GM12878 (cell line): ENCODE data around the gene RHBDD1.

Experiments
- BCL11A ChIP-seq: IDR thresholded peaks from 2 replicates; pipeline ENCODE4 v1.6.1; 2011; ENCODE audit warnings: low read depth, low read length
- CREM ChIP-seq: IDR thresholded peaks from 2 replicates; pipeline ENCODE4 v1.6.1; 2014; ENCODE audit warnings: antibody characterized with exemption, low read depth
- CTCF ChIP-seq, 3 experiments: IDR thresholded peaks in 2 of 3; conservative IDR thresholded peaks in 1 of 3; 2 replicates each; pipeline ENCODE4 v1.5.1; 2011; ENCODE audit warnings: low read depth in 3 of 3, low read length in 3 of 3, mild to moderate bottlenecking in 3 of 3, control low read depth in 2 of 3, moderate library complexity in 2 of 3, inconsistent platforms in 1 of 3, mixed read lengths in 1 of 3; ENCODE audit not compliant: control insufficient read depth in 2 of 3, insufficient read depth in 1 of 3; ENCODE audit errors: extremely low read depth in 1 of 3
- E4F1 ChIP-seq: fragments of 450-650 bp; IDR thresholded peaks from 2 replicates; pipeline ENCODE4 v1.6.1; 2018; ENCODE audit warnings: borderline replicate concordance, mild to moderate bottlenecking; ENCODE audit not compliant: partially characterized antibody
- EZH2 ChIP-seq: IDR thresholded peaks from 2 replicates; pipeline ENCODE4 v1.6.1; 2012; ENCODE audit warnings: low read depth, mild to moderate bottlenecking, control low read depth, inconsistent platforms, low read length, borderline replicate concordance; ENCODE audit not compliant: control insufficient read depth
- JUNB ChIP-seq: IDR thresholded peaks from 2 replicates; pipeline ENCODE4 v1.6.1; 2016; ENCODE audit warnings: antibody characterized with exemption, mild to moderate bottlenecking
- KAT2A ChIP-seq: conservative IDR thresholded peaks from 2 replicates; pipeline ENCODE4 v1.6.1; 2011; ENCODE audit warnings: low read depth, low read length; ENCODE audit not compliant: control insufficient read depth
- MEF2B ChIP-seq: fragments of 450-650 bp; IDR thresholded peaks from 2 replicates; pipeline ENCODE4 v1.6.1; 2018; ENCODE audit warnings: mild to moderate bottlenecking, moderate library complexity; ENCODE audit not compliant: partially characterized antibody, poor library complexity, severe bottlenecking
- MYC ChIP-seq: IDR thresholded peaks from 2 replicates; pipeline ENCODE4 v1.6.1; 2011; ENCODE audit warnings: mild to moderate bottlenecking, low read length, moderate library complexity, inconsistent platforms; ENCODE audit not compliant: insufficient read depth, insufficient replicate concordance, insufficient read length, severe bottlenecking
- NRF1 ChIP-seq: conservative IDR thresholded peaks from 2 replicates; pipeline ENCODE4 v1.6.1; 2011; ENCODE audit warnings: mild to moderate bottlenecking, low read depth, low read length, improper control_type of control experiment
- POLR2A ChIP-seq: IDR thresholded peaks from 2 replicates; pipeline ENCODE4 v1.6.1; 2011; ENCODE audit warnings: low read depth, mild to moderate bottlenecking, low read length
- SP1 ChIP-seq: IDR thresholded peaks from one replicate; pipeline ENCODE4 v1.6.1; 2011; ENCODE audit warnings: low read depth, low read length
- TF ChIP-seq, protein P1 (sequence below): IDR thresholded peaks from 2 replicates; pipeline ENCODE4 v1.6.1; 2012; ENCODE audit warnings: low read length, inconsistent platforms

DNA sequence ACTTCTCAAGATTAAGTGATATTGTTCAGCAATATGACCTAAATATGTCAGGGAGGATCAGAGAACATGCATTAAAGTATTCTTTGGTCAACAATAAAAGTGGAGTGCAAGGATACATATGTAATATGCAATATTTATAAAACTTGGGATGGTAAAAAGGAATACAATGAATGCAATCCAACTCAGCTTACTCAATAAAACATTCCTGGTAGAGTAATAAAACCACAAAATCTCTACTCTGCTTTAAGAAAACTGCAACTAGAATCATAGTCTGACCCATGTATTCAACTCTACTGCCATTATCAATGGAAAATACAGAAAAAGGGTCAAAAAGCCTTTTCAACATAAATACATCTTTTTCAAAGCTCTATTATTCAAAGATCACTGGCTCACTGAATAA, 47.8 kb upstream of the RHBDD1 start:
- TF ChIP-seq CTCF (IDR thresholded peaks at IDR 0.05 in 2 of 3, conservative IDR thresholded peaks at IDR 0.05 in 1 of 3; ENCODE audit: control insufficient read depth in 2 of 3, extremely low read depth in 1 of 3, insufficient read depth in 1 of 3, low read depth in 3 of 3, low read length in 3 of 3) (no peak), NRF1 (no peak), JUNB (no peak), MEF2B (no peak), CREM (no peak), MYC (no peak), POLR2A (no peak), E4F1 (no peak), KAT2A (no peak), EZH2 (no peak), SP1 (no peak), BCL11A (no peak)
- TF ChIP-seq, protein P1, sequence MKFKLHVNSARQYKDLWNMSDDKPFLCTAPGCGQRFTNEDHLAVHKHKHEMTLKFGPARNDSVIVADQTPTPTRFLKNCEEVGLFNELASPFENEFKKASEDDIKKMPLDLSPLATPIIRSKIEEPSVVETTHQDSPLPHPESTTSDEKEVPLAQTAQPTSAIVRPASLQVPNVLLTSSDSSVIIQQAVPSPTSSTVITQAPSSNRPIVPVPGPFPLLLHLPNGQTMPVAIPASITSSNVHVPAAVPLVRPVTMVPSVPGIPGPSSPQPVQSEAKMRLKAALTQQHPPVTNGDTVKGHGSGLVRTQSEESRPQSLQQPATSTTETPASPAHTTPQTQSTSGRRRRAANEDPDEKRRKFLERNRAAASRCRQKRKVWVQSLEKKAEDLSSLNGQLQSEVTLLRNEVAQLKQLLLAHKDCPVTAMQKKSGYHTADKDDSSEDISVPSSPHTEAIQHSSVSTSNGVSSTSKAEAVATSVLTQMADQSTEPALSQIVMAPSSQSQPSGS = no peak
